Chondrocyte (in vitro differentiated cells): ENCODE measurements around the gene IMMP2L. TPM values are rescaled to one million over a fixed set of nuclear protein-coding genes. Genes with fewer than 3 reads are reported as not detected.

Experiments used
- DNase-seq: peaks from one replicate; pipeline ENCODE4 v3.0.0; 2021; ENCODE audit warnings: mixed read lengths, low spot score
- H3K27ac Mint-ChIP-seq: one replicate; pipeline ENCODE4 v1.8.0; 2021; ENCODE audit warnings: mild to moderate bottlenecking, moderate library complexity, mixed read lengths; ENCODE audit not compliant: unreplicated experiment
- H3K27me3 Mint-ChIP-seq: 2 replicates; pipeline ENCODE4 v1.8.0; 2021; ENCODE audit warnings: low read depth, mixed read lengths
- H3K36me3 Mint-ChIP-seq: 2 replicates; pipeline ENCODE4 v1.8.0; 2021; ENCODE audit warnings: low read depth, mixed read lengths
- H3K4me1 Mint-ChIP-seq: 2 replicates; pipeline ENCODE4 v1.8.0; 2021; ENCODE audit warnings: low read depth, mild to moderate bottlenecking, mixed read lengths
- H3K4me3 Mint-ChIP-seq: one replicate; pipeline ENCODE4 v1.8.0; 2021; ENCODE audit warnings: mild to moderate bottlenecking, moderate library complexity, mixed read lengths; ENCODE audit not compliant: unreplicated experiment
- H3K9me3 Mint-ChIP-seq: 2 replicates; pipeline ENCODE4 v1.8.0; 2021; ENCODE audit warnings: low read depth, mixed read lengths
- total RNA-seq: library from RNA; stranded (reverse); gene quantifications from 3 replicates; pipeline ENCODE4 v1.2.1, GENCODE V29; 2021
- TF ChIP-seq, protein P1 (sequence below): fragments of 200-600 bp; sonication (generic); IDR thresholded peaks from 2 replicates; pipeline ENCODE4 v1.5.0; 2021; ENCODE audit warnings: antibody characterized with exemption, mild to moderate bottlenecking, moderate library complexity

The IMMP2L gene
- total RNA-seq, 1 donor from 2014 or later: 6.1 TPM

DNA sequence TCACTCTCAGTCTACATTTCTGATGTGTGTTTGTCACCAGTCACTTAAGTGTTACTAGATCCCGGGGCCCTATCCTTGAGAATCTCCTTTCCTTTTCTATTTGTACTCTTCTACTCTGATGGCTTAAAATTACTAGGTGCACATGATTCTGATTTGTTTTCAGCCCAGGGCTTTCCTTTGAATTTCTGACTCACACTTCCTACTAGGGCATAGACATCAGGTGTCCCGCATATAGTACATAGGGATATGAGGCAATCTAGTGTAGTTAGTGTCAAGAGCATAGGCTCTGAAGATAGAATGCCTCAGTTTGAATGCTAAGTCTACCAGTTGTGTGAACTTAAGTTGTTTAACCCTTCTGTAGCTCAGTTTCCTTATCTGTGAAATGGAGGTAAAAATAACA lies 520.7 kb downstream of the IMMP2L start:
- H3K4me1 Mint-ChIP-seq: no peaks in the 10 kb centered on the region
- TF ChIP-seq, protein P1, sequence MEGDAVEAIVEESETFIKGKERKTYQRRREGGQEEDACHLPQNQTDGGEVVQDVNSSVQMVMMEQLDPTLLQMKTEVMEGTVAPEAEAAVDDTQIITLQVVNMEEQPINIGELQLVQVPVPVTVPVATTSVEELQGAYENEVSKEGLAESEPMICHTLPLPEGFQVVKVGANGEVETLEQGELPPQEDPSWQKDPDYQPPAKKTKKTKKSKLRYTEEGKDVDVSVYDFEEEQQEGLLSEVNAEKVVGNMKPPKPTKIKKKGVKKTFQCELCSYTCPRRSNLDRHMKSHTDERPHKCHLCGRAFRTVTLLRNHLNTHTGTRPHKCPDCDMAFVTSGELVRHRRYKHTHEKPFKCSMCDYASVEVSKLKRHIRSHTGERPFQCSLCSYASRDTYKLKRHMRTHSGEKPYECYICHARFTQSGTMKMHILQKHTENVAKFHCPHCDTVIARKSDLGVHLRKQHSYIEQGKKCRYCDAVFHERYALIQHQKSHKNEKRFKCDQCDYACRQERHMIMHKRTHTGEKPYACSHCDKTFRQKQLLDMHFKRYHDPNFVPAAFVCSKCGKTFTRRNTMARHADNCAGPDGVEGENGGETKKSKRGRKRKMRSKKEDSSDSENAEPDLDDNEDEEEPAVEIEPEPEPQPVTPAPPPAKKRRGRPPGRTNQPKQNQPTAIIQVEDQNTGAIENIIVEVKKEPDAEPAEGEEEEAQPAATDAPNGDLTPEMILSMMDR: no peak
- H3K9me3 Mint-ChIP-seq: no peaks in the 10 kb centered on the region
- H3K36me3 Mint-ChIP-seq: no peaks in the 10 kb centered on the region
- no peak overlapping the region for H3K27ac Mint-ChIP-seq
- no peak for DNase-seq
- no peak overlapping the region for H3K4me3 Mint-ChIP-seq
- no peaks in the 10 kb centered on the region for H3K27me3 Mint-ChIP-seq

DNA sequence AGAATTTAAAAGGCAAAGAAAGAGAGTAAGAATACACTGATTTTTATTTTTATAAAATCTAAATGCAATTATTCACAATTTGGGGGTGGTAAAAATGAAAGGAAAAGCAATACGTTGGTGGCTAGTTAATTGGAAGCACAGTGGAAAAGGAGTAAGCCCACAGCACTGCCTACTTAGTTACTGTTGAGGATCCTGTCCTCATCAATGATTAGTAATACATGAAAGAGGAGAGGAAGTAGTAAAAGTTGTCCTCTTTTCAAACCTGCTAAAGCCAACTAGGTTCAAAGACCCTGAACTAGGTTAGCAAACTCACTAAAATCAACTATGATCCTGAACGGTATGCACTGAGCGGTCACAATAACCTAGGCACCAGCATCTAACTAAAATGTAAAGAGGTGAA lies 524.1 kb downstream of the IMMP2L start:
- H3K4me1 Mint-ChIP-seq: no peaks in the 10 kb centered on the region
- H3K4me3 Mint-ChIP-seq: no peak overlapping the region
- H3K9me3 Mint-ChIP-seq: no peaks in the 10 kb centered on the region
- DNase-seq: no peak
- no peaks in the 10 kb centered on the region for H3K36me3 Mint-ChIP-seq
- H3K27ac Mint-ChIP-seq: no peak overlapping the region
- H3K27me3 Mint-ChIP-seq: no peaks in the 10 kb centered on the region
- TF ChIP-seq, protein P1: no peak

DNA sequence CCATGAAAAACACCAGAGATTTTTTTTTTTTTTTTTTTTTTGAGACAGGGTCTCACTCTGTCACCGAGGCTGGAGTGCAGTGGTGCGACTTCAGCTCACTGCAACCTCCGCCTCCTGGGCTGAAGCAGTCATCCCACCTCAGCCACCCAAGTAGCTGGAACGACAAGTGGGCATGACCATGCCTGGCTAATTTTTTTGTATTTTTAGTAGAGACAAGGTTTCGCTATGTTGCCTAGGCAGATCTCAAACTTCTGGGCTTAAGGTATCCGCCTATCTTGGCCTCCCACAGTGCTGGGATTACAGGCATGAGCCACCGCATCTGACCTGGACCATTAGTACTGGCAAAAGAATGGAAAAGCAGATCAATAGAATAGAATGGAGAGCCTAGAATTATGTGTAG lies 530.4 kb downstream of the IMMP2L start:
- no peaks in the 10 kb centered on the region for H3K27me3 Mint-ChIP-seq
- no peaks in the 10 kb centered on the region for H3K36me3 Mint-ChIP-seq
- TF ChIP-seq, protein P1: no peak
- no peak overlapping the region for H3K4me3 Mint-ChIP-seq
- H3K4me1 Mint-ChIP-seq: peaks cover 16% of the 10 kb centered on the region
- no peaks in the 10 kb centered on the region for H3K9me3 Mint-ChIP-seq
- no peak overlapping the region for H3K27ac Mint-ChIP-seq
- DNase-seq: no peak

DNA sequence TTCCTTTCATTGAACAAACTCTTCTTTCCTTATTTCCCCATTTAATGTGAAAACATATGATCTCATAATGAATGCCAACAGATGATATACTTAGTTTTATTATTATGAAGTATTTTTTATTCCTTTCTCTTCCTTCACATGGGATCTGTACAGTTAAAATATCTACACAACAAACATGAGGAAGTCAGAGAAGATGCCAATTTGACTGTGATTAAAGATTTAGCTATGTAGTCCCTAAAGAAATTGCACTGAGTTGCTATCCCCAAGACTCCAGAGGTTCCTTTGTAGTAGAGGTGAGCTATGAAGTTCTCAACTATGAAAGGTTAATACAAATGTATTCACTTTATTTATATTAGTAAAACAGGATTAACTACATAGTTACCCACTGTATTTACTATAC lies 532.0 kb downstream of the IMMP2L start:
- TF ChIP-seq, protein P1: no peak
- Mint-ChIP-seq H3K27ac (peak overlapping the region; percentile 73), H3K36me3 (no peaks in the 10 kb centered on the region), H3K4me1 (peaks cover 16% of the 10 kb centered on the region), H3K27me3 (no peaks in the 10 kb centered on the region), H3K9me3 (no peaks in the 10 kb centered on the region), H3K4me3 (no peak overlapping the region)
- no peak for DNase-seq

DNA sequence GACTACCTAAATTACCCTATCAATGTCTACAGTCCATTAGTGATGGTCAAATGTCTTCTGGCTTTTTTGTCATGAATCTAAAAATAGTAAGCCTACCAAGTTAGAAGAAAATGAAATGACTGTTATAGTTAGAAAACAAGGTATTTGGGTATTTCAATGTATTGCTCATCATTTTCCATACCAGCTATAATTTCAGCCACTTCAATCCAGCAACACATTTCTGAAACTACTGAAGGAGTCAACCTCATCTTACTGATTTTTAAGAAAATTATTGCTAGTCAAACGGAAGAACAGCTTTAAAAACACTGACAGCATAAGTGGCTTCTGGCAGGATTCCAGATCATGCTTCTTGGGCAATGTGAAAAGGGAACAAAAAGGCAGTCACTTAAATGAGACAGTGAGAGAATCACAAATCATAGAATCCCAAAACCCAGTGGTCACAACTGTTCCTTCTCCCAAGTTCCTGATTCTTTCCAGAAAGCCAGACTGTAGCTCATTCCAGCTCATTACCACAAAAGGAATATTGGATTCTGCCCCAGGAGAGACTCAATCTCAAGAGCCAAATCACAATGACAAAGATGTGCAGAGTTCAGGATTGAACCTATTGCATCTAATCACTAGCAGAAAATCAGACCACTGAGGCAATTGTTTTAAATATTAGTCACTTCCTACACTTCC lies 532.6 kb downstream of the IMMP2L start:
- no peak overlapping the region for H3K4me3 Mint-ChIP-seq
- peaks cover 16% of the 10 kb centered on the region for H3K4me1 Mint-ChIP-seq
- no peaks in the 10 kb centered on the region for H3K27me3 Mint-ChIP-seq
- H3K9me3 Mint-ChIP-seq: no peaks in the 10 kb centered on the region
- no peaks in the 10 kb centered on the region for H3K36me3 Mint-ChIP-seq
- peak overlapping the region; percentile 73 for H3K27ac Mint-ChIP-seq
- TF ChIP-seq, protein P1: no peak
- DNase-seq: no peak
